ENCODE results near the gene LHFPL6.

LHFPL6 gene

GRCh38 chr13:39578821-39579291, 24.1 kb downstream of the LHFPL6 start:
- no peak for TF ChIP-seq CTCF (IDR thresholded peaks at IDR 0.05)

GRCh38 chr13:39577838-39578491, 25.0 kb downstream of the LHFPL6 start:
- TF ChIP-seq CTCF (IDR thresholded peaks at IDR 0.05), result no peak

- no peak for TF ChIP-seq CTCF (IDR thresholded peaks at IDR 0.05)
These were observed 25.8 kb downstream of the LHFPL6 start for GRCh38 chr13:39577203-39577602.

- TF ChIP-seq CTCF (IDR thresholded peaks at IDR 0.05), result no peak
These were observed 27.3 kb downstream of the LHFPL6 start for GRCh38 chr13:39575641-39576238.

GRCh38 chr13:39571502-39572092, 31.4 kb downstream of the LHFPL6 start:
- no peak for TF ChIP-seq CTCF (IDR thresholded peaks at IDR 0.05)

GRCh38 chr13:39567569-39567968, 35.4 kb downstream of the LHFPL6 start:
- no peak for TF ChIP-seq CTCF (IDR thresholded peaks at IDR 0.05)

- no peak for TF ChIP-seq CTCF (IDR thresholded peaks at IDR 0.05)
These were observed 36.6 kb downstream of the LHFPL6 start for GRCh38 chr13:39566216-39566869.
